ENCODE measurements around the gene CANX.

- TF ChIP-seq CTCF (IDR thresholded peaks at IDR 0.05; ENCODE audit: low read length) (no peak), EZH2phosphoT487 (IDR thresholded peaks at IDR 0.05; ENCODE audit: low read length) (no peak), EZH2 (optimal IDR thresholded peaks at IDR 0.05; ENCODE audit: low read depth, low read length) (no peak)
These were observed 2.2 kb upstream of the CANX start for GRCh38 chr5:179696603-179697002.
